HepG2 (cell line): ENCODE results near the gene SMIM29. TPM values are rescaled to one million over a fixed set of nuclear protein-coding genes. Genes with fewer than 3 reads are reported as not detected.
A peak's percentile ranks its signal among the peaks of the same experiment; 100 is the strongest.

Experiments
- AKAP8 ChIP-seq: sonication (generic); formaldehyde crosslinking; IDR thresholded peaks from 2 replicates; pipeline ENCODE4 v1.5.1; 2020; ENCODE audit warnings: mild to moderate bottlenecking, missing genetic modification reagents
- ATF1 ChIP-seq: IDR thresholded peaks from 2 replicates; pipeline ENCODE4 v1.6.1; 2016; ENCODE audit warnings: mild to moderate bottlenecking, control low read depth
- ELF3 ChIP-seq: IDR thresholded peaks from 2 replicates; pipeline ENCODE4 v1.6.1; 2016; ENCODE audit warnings: missing genetic modification reagents, missing compliant biosample characterization
- GFI1 ChIP-seq: sonication (generic); formaldehyde crosslinking; IDR thresholded peaks from 2 replicates; pipeline ENCODE4 v1.5.0; 2020; ENCODE audit warnings: missing genetic modification reagents, mild to moderate bottlenecking, borderline replicate concordance
- GLI4 ChIP-seq: sonication (generic); formaldehyde crosslinking; IDR thresholded peaks from 2 replicates; pipeline ENCODE4 v1.5.1; 2020; ENCODE audit warnings: missing genetic modification reagents, mild to moderate bottlenecking, moderate library complexity, borderline replicate concordance
- HMG20A ChIP-seq: IDR thresholded peaks from 2 replicates; pipeline ENCODE4 v1.6.1; 2016; ENCODE audit warnings: borderline replicate concordance
- KAT7 ChIP-seq: IDR thresholded peaks from 2 replicates; pipeline ENCODE4 v1.6.1; 2018; ENCODE audit warnings: borderline replicate concordance, missing compliant biosample characterization
- MAZ ChIP-seq, 2 experiments: sonication (generic) in 1 of 2; formaldehyde crosslinking in 1 of 2; IDR thresholded peaks; 2 replicates each; pipeline versions ENCODE4 v1.5.0 to v1.6.1; 2012 to 2020; ENCODE audit warnings: low read depth in 2 of 2, mild to moderate bottlenecking in 2 of 2, borderline replicate concordance in 1 of 2, improper control_type of control experiment in 1 of 2, low read length in 1 of 2, missing genetic modification reagents in 1 of 2, moderate library complexity in 1 of 2
- MED1 ChIP-seq: sonication (generic); formaldehyde crosslinking; IDR thresholded peaks from 2 replicates; pipeline ENCODE4 v1.4.0; 2020; ENCODE audit warnings: missing genetic modification reagents
- MTA1 ChIP-seq: sonication (generic); formaldehyde crosslinking; IDR thresholded peaks from 2 replicates; pipeline ENCODE4 v1.4.0; 2020; ENCODE audit warnings: missing genetic modification reagents, mild to moderate bottlenecking, borderline replicate concordance
- NCOA5 ChIP-seq: sonication (generic); formaldehyde crosslinking; IDR thresholded peaks from 2 replicates; pipeline ENCODE4 v1.4.0; 2020; ENCODE audit warnings: missing genetic modification reagents
- NFIB ChIP-seq: sonication (generic); formaldehyde crosslinking; IDR thresholded peaks from 2 replicates; pipeline ENCODE4 v1.9.0; 2021; ENCODE audit warnings: missing genetic modification reagents, mild to moderate bottlenecking, borderline replicate concordance
- NFIC ChIP-seq: IDR thresholded peaks from 2 replicates; pipeline ENCODE4 v1.6.1; 2012; ENCODE audit warnings: mild to moderate bottlenecking, low read length, inconsistent platforms
- NPAS2 ChIP-seq: sonication (generic); formaldehyde crosslinking; IDR thresholded peaks from 2 replicates; pipeline ENCODE4 v1.8.0; 2022; ENCODE audit warnings: mild to moderate bottlenecking, missing genetic modification reagents, borderline replicate concordance
- RBFOX2 ChIP-seq: fragments of 200-400 bp; formaldehyde crosslinking; IDR thresholded peaks from 2 replicates; pipeline ENCODE4 v1.6.1; 2017; ENCODE audit warnings: low read depth, mild to moderate bottlenecking, low read length
- RBM22 ChIP-seq: fragments of 200-400 bp; formaldehyde crosslinking; optimal IDR thresholded peaks from 2 replicates; pipeline ENCODE3; 2017; ENCODE audit warnings: mild to moderate bottlenecking, low read length, moderate library complexity
- SIX1 ChIP-seq: sonication (generic); formaldehyde crosslinking; IDR thresholded peaks from 2 replicates; pipeline ENCODE4 v1.4.0; 2020; ENCODE audit warnings: missing genetic modification reagents, borderline replicate concordance
- ZMYM4 ChIP-seq: sonication (generic); formaldehyde crosslinking; IDR thresholded peaks from 2 replicates; pipeline ENCODE4 v1.8.1; 2023; ENCODE audit warnings: mild to moderate bottlenecking, missing genetic modification reagents
- ZNF296 ChIP-seq: sonication (generic); formaldehyde crosslinking; conservative IDR thresholded peaks from 2 replicates; pipeline ENCODE4 v1.5.0; 2020; ENCODE audit warnings: mild to moderate bottlenecking, missing genetic modification reagents
- ZNF615 ChIP-seq: sonication (generic); formaldehyde crosslinking; IDR thresholded peaks from 2 replicates; pipeline ENCODE4 v1.5.0; 2020; ENCODE audit warnings: mild to moderate bottlenecking, missing genetic modification reagents, borderline replicate concordance
- polyA plus RNA-seq, 8 experiments: library from polyadenylated mRNA; depleted of rRNA in 3 of 8; stranded (reverse) in 7 of 8; unstranded in 1 of 8; fragments of >200 nt; fragmentation: Illumina TruSeq in 4 of 8; extraction: Trizol in 4 of 8; gene quantifications; 2 replicates each; pipeline versions ENCODE4 v1.2.1 to v1.2.3, GENCODE V29; 2011 to 2016; ENCODE audit warnings: low read depth in 4 of 8, missing spikeins in 1 of 8, mixed read lengths in 1 of 8; ENCODE audit not compliant: insufficient read depth in 1 of 8
- total RNA-seq, 5 experiments: library from RNA; depleted of rRNA; stranded (reverse); fragments of >200 nt; fragmentation: Illumina TruSeq; extraction: Trizol; gene quantifications; 2 replicates each; pipeline ENCODE4 v1.2.3, GENCODE V29; 2016; ENCODE audit warnings: low read depth in 1 of 5
- TF ChIP-seq, protein P1 (sequence below): IDR thresholded peaks from 2 replicates; pipeline ENCODE4 v1.6.1; 2016; ENCODE audit warnings: missing compliant biosample characterization, missing genetic modification reagents, borderline replicate concordance
- TF ChIP-seq, protein P2 (sequence below): sonication (generic); formaldehyde crosslinking; IDR thresholded peaks from 2 replicates; pipeline ENCODE4 v1.4.0; 2020; ENCODE audit warnings: missing genetic modification reagents, mild to moderate bottlenecking, borderline replicate concordance

The SMIM29 gene
- total and polyA plus RNA-seq, 2 of the 13 experiments (the other 11 are each of a cell fraction or from before 2014, with no cell fraction given) = 8.8 to 15.3 TPM

DNA sequence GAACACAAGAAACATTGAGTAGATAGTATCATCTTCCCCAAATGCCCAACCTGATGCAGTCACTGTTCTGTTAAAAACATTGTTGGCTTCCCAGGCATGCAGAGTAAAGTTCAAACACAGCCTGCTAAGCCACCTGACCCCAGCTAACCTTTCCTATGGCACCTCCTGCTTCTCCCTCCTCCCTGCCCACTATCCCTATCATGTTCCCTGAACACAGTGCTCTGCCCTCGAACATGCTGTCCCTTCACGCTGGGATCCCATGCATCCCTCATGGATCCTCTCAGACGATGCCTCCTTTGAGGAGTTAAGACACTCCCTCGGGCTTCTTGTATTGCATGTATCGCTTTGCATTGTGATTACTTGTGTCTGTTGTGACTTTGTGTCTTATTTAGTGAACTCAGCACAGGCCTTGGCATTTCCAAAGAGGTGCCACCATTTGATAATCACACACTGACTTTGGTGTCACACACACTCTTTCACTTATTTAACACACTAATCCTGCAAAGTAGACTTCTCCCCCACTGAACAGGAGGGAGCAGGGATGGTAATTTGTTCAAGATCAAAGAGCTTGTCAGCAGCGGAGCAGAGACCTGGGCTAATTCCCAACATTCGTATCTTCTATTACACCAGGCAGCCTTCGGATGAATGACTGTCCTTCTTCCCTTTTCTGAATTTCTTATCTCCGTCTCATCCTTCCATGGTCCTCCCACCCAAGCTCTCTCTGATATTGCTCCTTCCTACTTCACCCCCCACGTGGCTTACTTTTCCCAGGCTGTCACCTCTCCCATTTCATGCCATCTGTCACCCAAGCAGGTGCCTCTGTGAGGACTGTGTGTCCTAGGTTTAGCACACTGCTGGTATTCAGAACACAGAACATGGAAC lies 28.3 kb upstream of the SMIM29 start (continued):
- TF ChIP-seq, protein P1, sequence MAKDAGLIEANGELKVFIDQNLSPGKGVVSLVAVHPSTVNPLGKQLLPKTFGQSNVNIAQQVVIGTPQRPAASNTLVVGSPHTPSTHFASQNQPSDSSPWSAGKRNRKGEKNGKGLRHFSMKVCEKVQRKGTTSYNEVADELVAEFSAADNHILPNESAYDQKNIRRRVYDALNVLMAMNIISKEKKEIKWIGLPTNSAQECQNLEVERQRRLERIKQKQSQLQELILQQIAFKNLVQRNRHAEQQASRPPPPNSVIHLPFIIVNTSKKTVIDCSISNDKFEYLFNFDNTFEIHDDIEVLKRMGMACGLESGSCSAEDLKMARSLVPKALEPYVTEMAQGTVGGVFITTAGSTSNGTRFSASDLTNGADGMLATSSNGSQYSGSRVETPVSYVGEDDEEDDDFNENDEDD (CRISPR knock-in tag) = 0 out of 2 replicates have a peak, but pooled peaks have one; percentile 30
- peak; percentile 78 for TF ChIP-seq ZMYM4 (CRISPR knock-in tag)
- peak; percentile 78; the same call in 1 of the 2 replicates for TF ChIP-seq MED1
- no peak for TF ChIP-seq MTA1 (CRISPR knock-in tag)
- 0 out of 2 replicates have a peak, but pooled peaks have one; percentile 44 for TF ChIP-seq AKAP8 (CRISPR knock-in tag)
- TF ChIP-seq, protein P2, sequence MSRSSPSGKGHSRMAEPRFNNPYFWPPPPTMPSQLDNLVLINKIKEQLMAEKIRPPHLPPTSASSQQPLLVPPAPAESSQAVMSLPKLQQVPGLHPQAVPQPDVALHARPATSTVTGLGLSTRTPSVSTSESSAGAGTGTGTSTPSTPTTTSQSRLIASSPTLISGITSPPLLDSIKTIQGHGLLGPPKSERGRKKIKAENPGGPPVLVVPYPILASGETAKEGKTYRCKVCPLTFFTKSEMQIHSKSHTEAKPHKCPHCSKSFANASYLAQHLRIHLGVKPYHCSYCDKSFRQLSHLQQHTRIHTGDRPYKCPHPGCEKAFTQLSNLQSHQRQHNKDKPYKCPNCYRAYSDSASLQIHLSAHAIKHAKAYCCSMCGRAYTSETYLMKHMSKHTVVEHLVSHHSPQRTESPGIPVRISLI = no peak
- TF ChIP-seq GFI1 = no peak
- no peak for TF ChIP-seq HMG20A (CRISPR knock-in tag)
- TF ChIP-seq NFIC = no peak
- no peak for TF ChIP-seq NFIB (CRISPR knock-in tag)
- no peak for TF ChIP-seq NPAS2 (CRISPR knock-in tag)
- TF ChIP-seq KAT7 (CRISPR knock-in tag) = no peak
- no peak for TF ChIP-seq ZNF615
- TF ChIP-seq GLI4 (CRISPR knock-in tag) = no peak
- no peak for TF ChIP-seq ATF1 (CRISPR knock-in tag)
- peak; percentile 80; the same call in 1 of the 2 replicates for TF ChIP-seq SIX1 (CRISPR knock-in tag)
- TF ChIP-seq MAZ (IDR thresholded peaks at IDR 0.05; ENCODE audit: borderline replicate concordance, low read depth, low read length) = no peak
- TF ChIP-seq MAZ (CRISPR knock-in tag; IDR thresholded peaks at IDR 0.05; ENCODE audit: low read depth) = no peak
- no peak for TF ChIP-seq ZNF296 (CRISPR knock-in tag)
- TF ChIP-seq RBM22 = peak; percentile 39
- no peak for TF ChIP-seq NCOA5 (CRISPR knock-in tag)
- no peak for TF ChIP-seq RBFOX2
- peak; percentile 46; the same call in 1 of the 2 replicates for TF ChIP-seq ELF3 (CRISPR knock-in tag)
